ENCODE data around the gene KCNT2. TPM values are rescaled to one million over a fixed set of nuclear protein-coding genes. Genes with fewer than 3 reads are reported as not detected.
A peak's percentile ranks its signal among the peaks of the same experiment; 100 is the strongest.

KCNT2 gene
- total and polyA plus RNA-seq, 4 donors = 1.7 to 11.2 (median 6.8) TPM

DNA sequence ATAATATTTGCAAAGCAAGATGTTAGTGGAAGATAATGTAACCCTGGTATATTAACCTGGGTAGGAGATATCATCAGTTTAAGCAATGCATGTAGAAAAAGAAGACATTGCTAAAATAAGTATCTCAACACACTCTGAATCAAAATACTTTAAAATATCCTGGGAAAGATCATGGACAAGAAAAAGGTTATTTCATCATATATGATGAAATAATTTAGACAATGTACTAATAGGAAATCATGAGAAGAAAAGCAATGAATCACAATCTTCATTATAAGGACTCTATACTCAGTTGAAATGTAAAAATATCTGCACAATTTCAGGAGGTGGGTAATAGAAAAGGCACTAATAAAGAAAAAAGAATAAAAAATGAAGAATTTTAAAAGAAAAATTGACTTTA is 158.8 kb downstream of the KCNT2 start:
- H3K27ac ChIP-seq (ENCODE audit: low read depth in 1 of 2, low read length in 2 of 2) = peak overlapping the region; percentile 52 to 60
- H3K9me3 ChIP-seq (ENCODE audit: control insufficient read depth in 4 of 4, low read length in 3 of 4) = no peaks in the 10 kb centered on the region

GRCh38 chr1:196445775-196446174 is 162.5 kb downstream of the KCNT2 start:
- peak; percentile 35 to 36 for TF ChIP-seq RAD21 (IDR thresholded peaks at IDR 0.05)
- TF ChIP-seq, protein P1, sequence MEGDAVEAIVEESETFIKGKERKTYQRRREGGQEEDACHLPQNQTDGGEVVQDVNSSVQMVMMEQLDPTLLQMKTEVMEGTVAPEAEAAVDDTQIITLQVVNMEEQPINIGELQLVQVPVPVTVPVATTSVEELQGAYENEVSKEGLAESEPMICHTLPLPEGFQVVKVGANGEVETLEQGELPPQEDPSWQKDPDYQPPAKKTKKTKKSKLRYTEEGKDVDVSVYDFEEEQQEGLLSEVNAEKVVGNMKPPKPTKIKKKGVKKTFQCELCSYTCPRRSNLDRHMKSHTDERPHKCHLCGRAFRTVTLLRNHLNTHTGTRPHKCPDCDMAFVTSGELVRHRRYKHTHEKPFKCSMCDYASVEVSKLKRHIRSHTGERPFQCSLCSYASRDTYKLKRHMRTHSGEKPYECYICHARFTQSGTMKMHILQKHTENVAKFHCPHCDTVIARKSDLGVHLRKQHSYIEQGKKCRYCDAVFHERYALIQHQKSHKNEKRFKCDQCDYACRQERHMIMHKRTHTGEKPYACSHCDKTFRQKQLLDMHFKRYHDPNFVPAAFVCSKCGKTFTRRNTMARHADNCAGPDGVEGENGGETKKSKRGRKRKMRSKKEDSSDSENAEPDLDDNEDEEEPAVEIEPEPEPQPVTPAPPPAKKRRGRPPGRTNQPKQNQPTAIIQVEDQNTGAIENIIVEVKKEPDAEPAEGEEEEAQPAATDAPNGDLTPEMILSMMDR (IDR thresholded peaks at IDR 0.05; ENCODE audit: low read depth, low read length, missing input control) = no peak
- TF ChIP-seq, protein P2, sequence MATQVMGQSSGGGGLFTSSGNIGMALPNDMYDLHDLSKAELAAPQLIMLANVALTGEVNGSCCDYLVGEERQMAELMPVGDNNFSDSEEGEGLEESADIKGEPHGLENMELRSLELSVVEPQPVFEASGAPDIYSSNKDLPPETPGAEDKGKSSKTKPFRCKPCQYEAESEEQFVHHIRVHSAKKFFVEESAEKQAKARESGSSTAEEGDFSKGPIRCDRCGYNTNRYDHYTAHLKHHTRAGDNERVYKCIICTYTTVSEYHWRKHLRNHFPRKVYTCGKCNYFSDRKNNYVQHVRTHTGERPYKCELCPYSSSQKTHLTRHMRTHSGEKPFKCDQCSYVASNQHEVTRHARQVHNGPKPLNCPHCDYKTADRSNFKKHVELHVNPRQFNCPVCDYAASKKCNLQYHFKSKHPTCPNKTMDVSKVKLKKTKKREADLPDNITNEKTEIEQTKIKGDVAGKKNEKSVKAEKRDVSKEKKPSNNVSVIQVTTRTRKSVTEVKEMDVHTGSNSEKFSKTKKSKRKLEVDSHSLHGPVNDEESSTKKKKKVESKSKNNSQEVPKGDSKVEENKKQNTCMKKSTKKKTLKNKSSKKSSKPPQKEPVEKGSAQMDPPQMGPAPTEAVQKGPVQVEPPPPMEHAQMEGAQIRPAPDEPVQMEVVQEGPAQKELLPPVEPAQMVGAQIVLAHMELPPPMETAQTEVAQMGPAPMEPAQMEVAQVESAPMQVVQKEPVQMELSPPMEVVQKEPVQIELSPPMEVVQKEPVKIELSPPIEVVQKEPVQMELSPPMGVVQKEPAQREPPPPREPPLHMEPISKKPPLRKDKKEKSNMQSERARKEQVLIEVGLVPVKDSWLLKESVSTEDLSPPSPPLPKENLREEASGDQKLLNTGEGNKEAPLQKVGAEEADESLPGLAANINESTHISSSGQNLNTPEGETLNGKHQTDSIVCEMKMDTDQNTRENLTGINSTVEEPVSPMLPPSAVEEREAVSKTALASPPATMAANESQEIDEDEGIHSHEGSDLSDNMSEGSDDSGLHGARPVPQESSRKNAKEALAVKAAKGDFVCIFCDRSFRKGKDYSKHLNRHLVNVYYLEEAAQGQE (IDR thresholded peaks at IDR 0.05) = peak; percentile 47
- peak; percentile 47 for TF ChIP-seq FOXA2 (IDR thresholded peaks at IDR 0.05)
- TF ChIP-seq HNF4A (conservative IDR thresholded peaks at IDR 0.05) = peak; percentile 70 to 82
- TF ChIP-seq JUND (IDR thresholded peaks at IDR 0.05) = peak; percentile 48 to 66
- TF ChIP-seq MAX (IDR thresholded peaks at IDR 0.05) = peak; percentile 42
- TF ChIP-seq NR2F2 (IDR thresholded peaks at IDR 0.05) = peak; percentile 27
- peak; percentile 79 for TF ChIP-seq YY1 (IDR thresholded peaks at IDR 0.05)
- TF ChIP-seq, protein P3, sequence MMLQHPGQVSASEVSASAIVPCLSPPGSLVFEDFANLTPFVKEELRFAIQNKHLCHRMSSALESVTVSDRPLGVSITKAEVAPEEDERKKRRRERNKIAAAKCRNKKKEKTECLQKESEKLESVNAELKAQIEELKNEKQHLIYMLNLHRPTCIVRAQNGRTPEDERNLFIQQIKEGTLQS (IDR thresholded peaks at IDR 0.05) = peak; percentile 32
- no peak for TF ChIP-seq FOXA1 (IDR thresholded peaks at IDR 0.05)
- peak; percentile 83 for TF ChIP-seq SP1 (IDR thresholded peaks at IDR 0.05)
- TF ChIP-seq RXRA (IDR thresholded peaks at IDR 0.05) = peak; percentile 99
- TF ChIP-seq HNF4G (IDR thresholded peaks at IDR 0.05) = no peak
- peak; percentile 49 for TF ChIP-seq ZBTB33 (IDR thresholded peaks at IDR 0.05)
- Histone ChIP-seq H3K27ac (ENCODE audit: low read depth in 1 of 2, low read length in 2 of 2) (peak overlapping the region; percentile 65 to 68), H3K9me3 (ENCODE audit: control insufficient read depth in 4 of 4, low read length in 3 of 4) (no peaks in the 10 kb centered on the region), H3K4me1 (ENCODE audit: control insufficient read depth in 4 of 4, insufficient read depth in 4 of 4, low read length in 3 of 4) (peaks cover 1 to 51% (median 24%) of the 10 kb centered on the region in 4 donors), H3K4me3 (ENCODE audit: low read depth in 1 of 3, low read length in 3 of 3) (no peak overlapping the region), H3K36me3 (ENCODE audit: control insufficient read depth in 4 of 4, insufficient read depth in 3 of 4, low read depth in 1 of 4, low read length in 3 of 4) (no peaks in the 10 kb centered on the region), H3K9ac (ENCODE audit: low read depth in 1 of 2, low read length in 2 of 2) (no peak overlapping the region), H3K27me3 (ENCODE audit: control insufficient read depth in 4 of 4, insufficient read depth in 4 of 4, low read length in 3 of 4) (no peaks in the 10 kb centered on the region)
- no peak for DNase-seq (ENCODE audit: low spot score)
- 47% methylated on average over 1 of the region's 1 CpG for WGBS

More for the DNA sequence above, 158.8 kb downstream of the KCNT2 start:
- DNase-seq (ENCODE audit: low spot score) = no peak
- peaks cover 0 to 51% (median 21%) of the 10 kb centered on the region in 4 donors for H3K4me1 ChIP-seq (ENCODE audit: control insufficient read depth in 4 of 4, insufficient read depth in 4 of 4, low read length in 3 of 4)
- H3K4me3 ChIP-seq (ENCODE audit: low read depth in 1 of 3, low read length in 3 of 3) = no peak overlapping the region
- no peak for TF ChIP-seq MAX (IDR thresholded peaks at IDR 0.05)
- no peak for TF ChIP-seq SP1 (IDR thresholded peaks at IDR 0.05)
- TF ChIP-seq RAD21 (IDR thresholded peaks at IDR 0.05) = no peak
- TF ChIP-seq RXRA (IDR thresholded peaks at IDR 0.05) = no peak
- no peak for TF ChIP-seq NR2F2 (IDR thresholded peaks at IDR 0.05)
- H3K36me3 ChIP-seq (ENCODE audit: control insufficient read depth in 4 of 4, insufficient read depth in 3 of 4, low read depth in 1 of 4, low read length in 3 of 4) = no peaks in the 10 kb centered on the region
- H3K9ac ChIP-seq (ENCODE audit: low read depth in 1 of 2, low read length in 2 of 2) = no peak overlapping the region
- no peaks in the 10 kb centered on the region for H3K27me3 ChIP-seq (ENCODE audit: control insufficient read depth in 4 of 4, insufficient read depth in 4 of 4, low read length in 3 of 4)

Data from liver (tissue), 9 donors.